ENCODE data around the gene PARVB. TPM values are rescaled to one million over a fixed set of nuclear protein-coding genes. Genes with fewer than 3 reads are reported as not detected.

Gene PARVB
- total and polyA plus RNA-seq, 2 of the 8 experiments (the other 6 are each of a cell fraction or from before 2014, with no cell fraction given), result 14.5 to 18.6 TPM

DNA sequence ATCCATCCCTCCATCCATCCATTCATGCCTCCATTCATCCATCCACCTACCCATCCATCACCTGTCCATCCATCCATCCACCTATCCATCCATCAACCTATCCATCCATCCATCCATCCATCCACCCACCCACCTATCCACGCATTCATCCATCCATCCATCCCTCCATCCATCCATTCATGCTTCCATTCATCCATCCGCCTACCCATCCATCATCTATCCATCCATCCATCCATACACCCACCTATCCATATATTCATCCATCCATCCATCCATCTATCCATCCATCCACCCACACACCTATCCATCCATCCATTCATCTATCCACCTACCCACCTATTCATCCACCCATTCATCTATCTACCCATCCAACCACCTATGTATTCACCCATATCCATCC lies 170.5 kb downstream of the PARVB start (continued):
- TF ChIP-seq RBBP5 (IDR thresholded peaks at IDR 0.05; ENCODE audit: borderline replicate concordance, low read depth, low read length) (no peak), POU5F1 (IDR thresholded peaks at IDR 0.05; ENCODE audit: low read depth, low read length) (no peak)
- TF ChIP-seq, protein P1, sequence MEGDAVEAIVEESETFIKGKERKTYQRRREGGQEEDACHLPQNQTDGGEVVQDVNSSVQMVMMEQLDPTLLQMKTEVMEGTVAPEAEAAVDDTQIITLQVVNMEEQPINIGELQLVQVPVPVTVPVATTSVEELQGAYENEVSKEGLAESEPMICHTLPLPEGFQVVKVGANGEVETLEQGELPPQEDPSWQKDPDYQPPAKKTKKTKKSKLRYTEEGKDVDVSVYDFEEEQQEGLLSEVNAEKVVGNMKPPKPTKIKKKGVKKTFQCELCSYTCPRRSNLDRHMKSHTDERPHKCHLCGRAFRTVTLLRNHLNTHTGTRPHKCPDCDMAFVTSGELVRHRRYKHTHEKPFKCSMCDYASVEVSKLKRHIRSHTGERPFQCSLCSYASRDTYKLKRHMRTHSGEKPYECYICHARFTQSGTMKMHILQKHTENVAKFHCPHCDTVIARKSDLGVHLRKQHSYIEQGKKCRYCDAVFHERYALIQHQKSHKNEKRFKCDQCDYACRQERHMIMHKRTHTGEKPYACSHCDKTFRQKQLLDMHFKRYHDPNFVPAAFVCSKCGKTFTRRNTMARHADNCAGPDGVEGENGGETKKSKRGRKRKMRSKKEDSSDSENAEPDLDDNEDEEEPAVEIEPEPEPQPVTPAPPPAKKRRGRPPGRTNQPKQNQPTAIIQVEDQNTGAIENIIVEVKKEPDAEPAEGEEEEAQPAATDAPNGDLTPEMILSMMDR (IDR thresholded peaks at IDR 0.05; ENCODE audit: control extremely low read depth in 1 of 3, insufficient read depth in 1 of 3, low read depth in 1 of 3, low read length in 3 of 3), result no peak
